Loucy (cell line): Measurements from ENCODE around the gene MKI67.

ENCODE experiments used
- CTCF ChIP-seq: fragments of 200-600 bp; sonication (generic); conservative IDR thresholded peaks from 2 replicates; pipeline ENCODE4 v1.5.1; 2014; ENCODE audit warnings: mild to moderate bottlenecking, antibody characterized with exemption, low read length
- EZH2phosphoT487 ChIP-seq: fragments of 200-600 bp; IDR thresholded peaks from 2 replicates; pipeline ENCODE4 v1.6.1; 2018; ENCODE audit warnings: antibody characterized with exemption, mild to moderate bottlenecking, moderate library complexity, borderline replicate concordance

GRCh38 chr10:128092454-128092853 is 33.8 kb downstream of the MKI67 start:
- no peak for TF ChIP-seq CTCF
- TF ChIP-seq EZH2phosphoT487 = no peak
